Suprapubic skin (tissue), 4 donors: Measurements from ENCODE around the gene PIGX.
"Not testable (repeated sequence)": the region's sequence is repeated elsewhere in the genome, so short reads cannot be mapped to it uniquely, and the experiment has no call there.

Experiments
- POLR2A ChIP-seq, 2 donors: fragments of 450-650 bp; IDR thresholded peaks; one replicate each; pipeline ENCODE4 v1.6.1; 2017; ENCODE audit warnings: antibody characterized with exemption in 2 of 2, mild to moderate bottlenecking in 2 of 2, moderate library complexity in 2 of 2
- POLR2AphosphoS5 ChIP-seq, 3 donors: sonication (generic); formaldehyde crosslinking; IDR thresholded peaks; one replicate each; pipeline ENCODE4 v1.6.1; 2017; ENCODE audit warnings: antibody characterized with exemption in 3 of 3
- TF ChIP-seq, protein P1 (sequence below), 2 donors: fragments of 200-600 bp in 1 of 2; fragments of 450-650 bp in 1 of 2; sonication (generic) in 1 of 2; IDR thresholded peaks; one replicate each; pipeline ENCODE4 v1.5.1; 2016 to 2019; ENCODE audit warnings: antibody characterized with exemption in 2 of 2, mild to moderate bottlenecking in 1 of 2, moderate library complexity in 1 of 2

DNA sequence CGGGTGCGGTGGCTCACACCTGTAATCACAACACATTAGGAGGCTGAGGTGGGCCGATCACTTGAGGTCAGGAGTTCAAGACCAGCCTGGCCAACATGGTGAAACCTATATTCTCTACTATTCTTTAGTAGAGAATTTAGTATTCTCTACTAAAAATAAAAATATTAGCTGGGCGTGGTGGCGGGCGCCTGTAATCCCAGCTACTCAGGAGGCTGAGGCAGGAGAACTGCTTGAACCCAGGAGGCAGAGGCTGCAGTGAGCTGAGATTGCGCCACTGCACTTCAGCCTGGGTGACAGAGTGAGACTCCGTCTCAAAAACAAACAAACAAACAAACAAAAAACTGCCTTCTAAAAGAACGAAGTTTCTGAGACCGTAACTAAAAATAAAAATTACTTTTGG, 31.4 kb downstream of the PIGX start:
- not testable (repeated sequence) for TF ChIP-seq POLR2A, POLR2AphosphoS5 (IDR thresholded peaks at IDR 0.05)
- TF ChIP-seq, protein P1, sequence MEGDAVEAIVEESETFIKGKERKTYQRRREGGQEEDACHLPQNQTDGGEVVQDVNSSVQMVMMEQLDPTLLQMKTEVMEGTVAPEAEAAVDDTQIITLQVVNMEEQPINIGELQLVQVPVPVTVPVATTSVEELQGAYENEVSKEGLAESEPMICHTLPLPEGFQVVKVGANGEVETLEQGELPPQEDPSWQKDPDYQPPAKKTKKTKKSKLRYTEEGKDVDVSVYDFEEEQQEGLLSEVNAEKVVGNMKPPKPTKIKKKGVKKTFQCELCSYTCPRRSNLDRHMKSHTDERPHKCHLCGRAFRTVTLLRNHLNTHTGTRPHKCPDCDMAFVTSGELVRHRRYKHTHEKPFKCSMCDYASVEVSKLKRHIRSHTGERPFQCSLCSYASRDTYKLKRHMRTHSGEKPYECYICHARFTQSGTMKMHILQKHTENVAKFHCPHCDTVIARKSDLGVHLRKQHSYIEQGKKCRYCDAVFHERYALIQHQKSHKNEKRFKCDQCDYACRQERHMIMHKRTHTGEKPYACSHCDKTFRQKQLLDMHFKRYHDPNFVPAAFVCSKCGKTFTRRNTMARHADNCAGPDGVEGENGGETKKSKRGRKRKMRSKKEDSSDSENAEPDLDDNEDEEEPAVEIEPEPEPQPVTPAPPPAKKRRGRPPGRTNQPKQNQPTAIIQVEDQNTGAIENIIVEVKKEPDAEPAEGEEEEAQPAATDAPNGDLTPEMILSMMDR (IDR thresholded peaks at IDR 0.05) = not testable (repeated sequence)
